Skeletal muscle cell (primary cell): ENCODE data around the gene HOXD1.

Source experiments
- DNase-seq: peaks from one replicate; pipeline ENCODE4 v3.0.0-alpha.2; 2010; ENCODE audit warnings: low read depth
- H3K4me3 ChIP-seq: 2 replicates; pipeline ENCODE4 v1.5.1; 2011; ENCODE audit warnings: low read depth, mild to moderate bottlenecking, control low read depth, low read length, moderate library complexity

HOXD1 gene

DNA sequence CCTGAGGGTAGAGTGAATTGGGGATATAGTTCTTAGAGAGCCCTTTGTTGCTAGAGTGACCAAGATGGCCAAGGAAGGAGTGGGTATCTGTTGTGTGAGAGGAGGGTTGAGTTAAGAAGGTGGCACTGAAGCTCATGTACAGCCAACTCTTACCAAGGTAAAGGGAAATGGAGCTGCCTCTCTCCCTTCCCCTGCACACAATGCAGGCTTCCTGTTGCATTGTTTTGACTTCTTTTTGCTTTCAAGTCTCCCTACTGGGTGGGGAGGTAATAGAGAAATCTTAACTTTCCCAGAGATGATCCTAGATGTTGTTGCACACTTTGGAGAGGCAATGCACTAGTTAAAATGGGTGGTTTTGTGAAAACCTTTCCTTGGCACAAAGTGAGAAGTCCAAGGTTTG is 23.8 kb downstream of the HOXD1 start:
- H3K4me3 ChIP-seq, result no peak overlapping the region
- no peak for DNase-seq

DNA sequence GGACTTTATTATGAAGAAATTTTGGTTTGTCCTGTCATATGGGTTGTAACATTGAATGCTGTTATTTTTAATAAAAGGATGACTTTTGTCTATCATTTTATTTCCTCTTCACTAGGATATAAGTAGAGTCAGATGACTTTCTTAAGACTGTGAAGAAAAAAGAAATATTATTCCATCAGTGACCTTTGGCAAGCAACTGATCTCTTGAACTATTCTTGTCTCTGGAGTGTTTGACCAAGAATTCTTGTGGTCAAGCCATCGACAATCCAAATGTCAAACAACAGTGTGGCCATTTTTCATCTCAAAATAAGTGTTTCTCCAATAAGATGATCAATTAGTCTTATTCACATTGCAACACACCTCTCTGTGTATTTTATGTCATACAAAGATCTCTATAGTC is 24.9 kb downstream of the HOXD1 start:
- DNase-seq, result no peak
- H3K4me3 ChIP-seq, result no peak overlapping the region

DNA sequence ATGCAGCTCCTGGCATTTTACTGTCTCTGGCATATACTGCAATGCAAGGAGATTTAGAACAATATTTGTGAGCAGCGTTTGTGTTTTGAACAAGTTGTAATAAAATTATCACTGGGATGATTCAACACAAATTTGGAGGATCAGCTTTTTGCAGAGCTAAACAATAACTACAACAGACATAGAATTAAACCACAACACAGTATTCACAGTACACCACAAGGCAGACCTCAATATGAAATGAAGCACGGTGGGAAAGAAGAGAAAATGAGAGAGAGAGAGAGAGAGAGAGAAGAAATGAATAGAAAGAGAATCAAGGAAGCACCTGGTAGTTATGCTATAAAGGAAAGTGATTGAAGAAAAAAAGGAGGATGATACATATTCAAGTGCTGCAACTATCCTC is 39.4 kb downstream of the HOXD1 start:
- H3K4me3 ChIP-seq, result no peak overlapping the region
- DNase-seq, result no peak

DNA sequence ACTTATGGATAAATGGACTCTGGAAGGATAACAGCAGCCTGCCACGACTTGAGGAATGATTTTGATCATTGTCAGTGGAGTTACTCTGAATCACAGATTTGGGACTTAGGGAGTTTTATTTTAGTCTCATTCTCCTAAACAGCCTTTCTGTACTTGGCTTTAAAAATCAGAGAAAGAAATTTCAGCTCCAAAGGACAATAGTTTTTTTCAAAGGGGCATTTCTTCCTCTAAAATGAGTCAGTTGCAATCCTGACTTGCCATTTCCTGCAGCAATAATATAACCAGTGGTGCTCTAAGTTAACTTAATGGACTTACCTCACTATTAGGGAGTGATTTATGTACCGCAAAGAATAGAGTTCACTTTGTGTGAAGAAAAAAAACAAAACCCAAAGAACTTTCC is 45.7 kb downstream of the HOXD1 start:
- H3K4me3 ChIP-seq, result no peak overlapping the region
- no peak for DNase-seq

DNA sequence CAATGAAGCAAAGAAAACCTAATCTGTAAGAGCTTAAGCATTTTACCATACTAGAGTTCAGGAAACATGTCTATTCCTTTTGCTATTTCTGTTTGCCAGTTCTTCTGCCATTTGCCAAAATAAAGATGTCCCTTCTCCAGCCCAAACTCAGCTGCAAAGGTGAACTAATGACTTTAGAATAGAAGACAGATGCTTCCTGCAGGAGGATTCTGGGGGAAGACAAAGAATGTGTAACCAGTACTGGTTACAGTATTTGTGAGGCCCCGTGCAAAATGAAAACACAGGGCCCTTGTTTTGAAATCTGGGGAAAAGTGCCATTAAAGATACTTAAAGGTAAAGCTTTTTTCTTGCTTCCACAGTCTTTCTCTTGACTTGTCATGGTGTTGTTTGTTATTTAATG is 46.5 kb downstream of the HOXD1 start:
- no peak overlapping the region for H3K4me3 ChIP-seq
- DNase-seq, result no peak

DNA sequence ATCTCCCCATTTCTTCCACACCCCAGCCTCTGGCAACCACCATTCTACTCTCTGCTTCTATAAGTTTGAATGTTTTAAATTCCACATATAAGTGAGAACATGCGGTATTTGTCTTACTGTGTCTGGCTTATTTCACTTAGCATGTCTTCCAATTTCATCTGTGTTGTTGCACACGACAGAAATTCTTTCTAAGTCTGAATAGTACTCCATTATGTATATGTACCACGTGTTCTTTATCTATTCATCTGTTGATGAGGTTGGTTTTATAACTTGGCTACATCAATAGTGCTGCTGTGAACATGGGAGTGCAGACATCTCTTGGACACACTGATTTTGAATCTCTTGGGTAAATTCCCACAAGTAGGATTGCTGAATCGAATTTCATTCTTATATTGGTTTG is 49.0 kb downstream of the HOXD1 start:
- no peak for DNase-seq
- no peak overlapping the region for H3K4me3 ChIP-seq

DNA sequence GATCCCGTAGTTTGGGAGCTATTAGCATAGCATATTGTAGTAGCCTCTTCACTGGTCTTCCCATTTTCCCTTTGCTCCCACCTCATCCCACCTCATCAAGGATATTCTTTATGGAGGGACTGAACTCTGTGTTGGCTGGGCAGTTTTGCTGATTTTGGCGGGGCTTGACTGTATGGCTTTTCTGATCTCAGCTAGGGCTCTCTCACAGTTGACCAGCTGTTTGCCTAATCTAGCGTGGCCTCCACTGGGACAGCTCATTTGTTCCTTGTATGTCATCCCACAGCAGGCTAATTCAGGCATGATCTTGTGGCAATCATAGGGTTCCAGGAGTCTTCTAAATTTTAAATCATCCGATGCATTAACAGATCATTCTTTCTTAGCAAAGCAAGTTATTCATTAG is 50.6 kb downstream of the HOXD1 start:
- DNase-seq, result no peak
- H3K4me3 ChIP-seq, result no peak overlapping the region

DNA sequence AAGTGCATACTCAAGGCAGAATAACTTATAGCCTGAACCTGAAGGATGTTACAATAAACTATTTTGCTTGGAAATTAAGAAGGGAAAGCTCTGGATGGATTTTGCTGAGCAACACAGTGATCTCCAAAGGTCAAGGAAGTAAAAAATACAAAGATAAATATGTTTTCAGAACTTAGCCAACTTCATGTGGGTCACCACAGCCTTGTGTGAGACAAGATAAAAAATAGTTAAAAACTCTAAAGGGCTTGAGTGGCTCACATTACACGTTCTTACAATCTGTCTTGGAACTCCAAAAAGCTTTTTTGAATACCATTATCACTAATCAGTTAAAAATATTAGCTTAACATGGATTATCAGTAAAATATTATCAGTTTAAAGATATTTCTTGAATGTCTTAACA is 51.8 kb downstream of the HOXD1 start:
- H3K4me3 ChIP-seq, result no peak overlapping the region
- no peak for DNase-seq
